ENCODE measurements around the gene RSRC1. TPM values are rescaled to one million over a fixed set of nuclear protein-coding genes. Genes with fewer than 3 reads are reported as not detected.

The RSRC1 gene
- total RNA-seq, 1 donor from 2014 or later = 28.5 TPM

- Histone ChIP-seq H3K36me3 (ENCODE audit: insufficient read depth, low read length) (no peaks in the 10 kb centered on the region), H3K79me2 (ENCODE audit: insufficient read depth, low read length) (no peaks in the 10 kb centered on the region), H3K9me3 (ENCODE audit: insufficient read depth, low read depth, low read length) (no peaks in the 10 kb centered on the region), H3K4me2 (ENCODE audit: low read length) (no peak overlapping the region), H3K4me3 (ENCODE audit: insufficient read depth, low read depth, low read length) (no peak overlapping the region), H3K9ac (ENCODE audit: low read length) (no peak overlapping the region), H4K20me1 (ENCODE audit: insufficient read depth, low read length) (no peaks in the 10 kb centered on the region), H3K27ac (ENCODE audit: low read depth, low read length) (no peak overlapping the region), H3K4me1 (ENCODE audit: insufficient read depth, low read length) (no peaks in the 10 kb centered on the region), H3K27me3 (ENCODE audit: insufficient read depth, low read length) (no peaks in the 10 kb centered on the region), H2AFZ (ENCODE audit: low read depth, low read length) (no peak overlapping the region)
- H3K9me3 Mint-ChIP-seq (ENCODE audit: unreplicated experiment) = peaks cover 10% of the 10 kb centered on the region
- no peaks in the 10 kb centered on the region for H3K27me3 Mint-ChIP-seq (ENCODE audit: low read depth, unreplicated experiment)
- no peaks in the 10 kb centered on the region for H3K4me1 Mint-ChIP-seq (ENCODE audit: low read depth, unreplicated experiment)
- H3K27ac Mint-ChIP-seq (ENCODE audit: unreplicated experiment) = no peak overlapping the region
- no peak for TF ChIP-seq EZH2 (IDR thresholded peaks at IDR 0.05; ENCODE audit: insufficient read depth, low read length)
- no peak for FAIRE-seq
- peaks cover 8% of the 10 kb centered on the region for H3K36me3 Mint-ChIP-seq (ENCODE audit: low read depth, unreplicated experiment)
- no peak overlapping the region for H3K4me3 Mint-ChIP-seq (ENCODE audit: unreplicated experiment)
- DNase-seq (ENCODE audit: low read depth) = no peak
Measured at GRCh38 chr3:158233791-158234190, 123.9 kb downstream of the RSRC1 start.

GRCh38 chr3:158244274-158244673 is 134.4 kb downstream of the RSRC1 start:
- H3K79me2 ChIP-seq (ENCODE audit: insufficient read depth, low read length) = no peaks in the 10 kb centered on the region
- no peaks in the 10 kb centered on the region for H3K27me3 Mint-ChIP-seq (ENCODE audit: low read depth, unreplicated experiment)
- no peaks in the 10 kb centered on the region for H3K4me1 Mint-ChIP-seq (ENCODE audit: low read depth, unreplicated experiment)
- H3K27me3 ChIP-seq (ENCODE audit: insufficient read depth, low read length) = no peaks in the 10 kb centered on the region
- no peak overlapping the region for H2AFZ ChIP-seq (ENCODE audit: low read depth, low read length)
- FAIRE-seq (no peak), DNase-seq (ENCODE audit: low read depth) (no peak)
- no peak overlapping the region for H3K27ac ChIP-seq (ENCODE audit: low read depth, low read length)
- H3K27ac Mint-ChIP-seq (ENCODE audit: unreplicated experiment) = no peak overlapping the region
- peaks cover 5% of the 10 kb centered on the region for H3K36me3 Mint-ChIP-seq (ENCODE audit: low read depth, unreplicated experiment)
- no peaks in the 10 kb centered on the region for H3K36me3 ChIP-seq (ENCODE audit: insufficient read depth, low read length)
- no peak overlapping the region for H3K9ac ChIP-seq (ENCODE audit: low read length)
- no peaks in the 10 kb centered on the region for H3K9me3 Mint-ChIP-seq (ENCODE audit: unreplicated experiment)
- H3K4me3 Mint-ChIP-seq (ENCODE audit: unreplicated experiment) = no peak overlapping the region
- H3K9me3 ChIP-seq (ENCODE audit: insufficient read depth, low read depth, low read length) = no peaks in the 10 kb centered on the region
- no peaks in the 10 kb centered on the region for H3K4me1 ChIP-seq (ENCODE audit: insufficient read depth, low read length)
- no peak overlapping the region for H3K4me3 ChIP-seq (ENCODE audit: insufficient read depth, low read depth, low read length)
- TF ChIP-seq CTCF (IDR thresholded peaks at IDR 0.05; ENCODE audit: insufficient read depth, low read depth, low read length) = no peak
- TF ChIP-seq EZH2 (IDR thresholded peaks at IDR 0.05; ENCODE audit: insufficient read depth, low read length) = no peak
- no peaks in the 10 kb centered on the region for H4K20me1 ChIP-seq (ENCODE audit: insufficient read depth, low read length)
- H3K4me2 ChIP-seq (ENCODE audit: low read length) = no peak overlapping the region

GRCh38 chr3:158247288-158247687 is 137.4 kb downstream of the RSRC1 start:
- Mint-ChIP-seq H3K27ac (ENCODE audit: unreplicated experiment) (no peak overlapping the region), H3K36me3 (ENCODE audit: low read depth, unreplicated experiment) (peaks cover 5% of the 10 kb centered on the region), H3K9me3 (ENCODE audit: unreplicated experiment) (no peaks in the 10 kb centered on the region), H3K27me3 (ENCODE audit: low read depth, unreplicated experiment) (no peaks in the 10 kb centered on the region), H3K4me1 (ENCODE audit: low read depth, unreplicated experiment) (no peaks in the 10 kb centered on the region), H3K4me3 (ENCODE audit: unreplicated experiment) (no peak overlapping the region)
- H3K4me2 ChIP-seq (ENCODE audit: low read length) = no peak overlapping the region
- H4K20me1 ChIP-seq (ENCODE audit: insufficient read depth, low read length) = no peaks in the 10 kb centered on the region
- DNase-seq (ENCODE audit: low read depth) (no peak), FAIRE-seq (no peak)
- H3K36me3 ChIP-seq (ENCODE audit: insufficient read depth, low read length) = no peaks in the 10 kb centered on the region
- no peak overlapping the region for H3K27ac ChIP-seq (ENCODE audit: low read depth, low read length)
- H3K4me3 ChIP-seq (ENCODE audit: insufficient read depth, low read depth, low read length) = no peak overlapping the region
- H3K4me1 ChIP-seq (ENCODE audit: insufficient read depth, low read length) = no peaks in the 10 kb centered on the region
- no peaks in the 10 kb centered on the region for H3K79me2 ChIP-seq (ENCODE audit: insufficient read depth, low read length)
- no peaks in the 10 kb centered on the region for H3K27me3 ChIP-seq (ENCODE audit: insufficient read depth, low read length)
- no peak for TF ChIP-seq EZH2 (IDR thresholded peaks at IDR 0.05; ENCODE audit: insufficient read depth, low read length)
- H3K9ac ChIP-seq (ENCODE audit: low read length) = no peak overlapping the region
- no peaks in the 10 kb centered on the region for H3K9me3 ChIP-seq (ENCODE audit: insufficient read depth, low read depth, low read length)
- no peak overlapping the region for H2AFZ ChIP-seq (ENCODE audit: low read depth, low read length)

All from astrocyte (in vitro differentiated cells and primary cell).